Ishikawa (cell line): ENCODE measurements around the gene ALKBH5.

Source experiments
- EGR1 ChIP-seq: IDR thresholded peaks from 2 replicates; pipeline ENCODE4 v1.6.1; 2012
- RAD21 ChIP-seq: IDR thresholded peaks from 2 replicates; pipeline ENCODE4 v1.6.1; 2012; ENCODE audit warnings: low read depth
- REST ChIP-seq: IDR thresholded peaks from 2 replicates; pipeline ENCODE4 v1.6.1; 2012; ENCODE audit warnings: low read depth, mild to moderate bottlenecking
- TAF1 ChIP-seq: IDR thresholded peaks from 2 replicates; pipeline ENCODE4 v1.6.1; 2012; ENCODE audit warnings: low read depth, mild to moderate bottlenecking
- ZBTB7A ChIP-seq: IDR thresholded peaks from 2 replicates; pipeline ENCODE4 v1.6.1; 2012; ENCODE audit warnings: low read depth
- TF ChIP-seq, protein P1 (sequence below): IDR thresholded peaks from 2 replicates; pipeline ENCODE4 v1.6.1; 2012

- TF ChIP-seq EGR1 = no peak
- TF ChIP-seq REST = no peak
- no peak for TF ChIP-seq TAF1
- no peak for TF ChIP-seq RAD21
- TF ChIP-seq, protein P1, sequence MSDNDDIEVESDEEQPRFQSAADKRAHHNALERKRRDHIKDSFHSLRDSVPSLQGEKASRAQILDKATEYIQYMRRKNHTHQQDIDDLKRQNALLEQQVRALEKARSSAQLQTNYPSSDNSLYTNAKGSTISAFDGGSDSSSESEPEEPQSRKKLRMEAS = no peak
- no peak for TF ChIP-seq ZBTB7A
Observed at GRCh38 chr17:18144855-18145254, 38.8 kb upstream of the ALKBH5 start.
